ENCODE data around the gene PRM3. TPM values are rescaled to one million over a fixed set of nuclear protein-coding genes. Genes with fewer than 3 reads are reported as not detected.

The PRM3 gene
- total RNA-seq, 1 donor from 2014 or later: not detected

DNA sequence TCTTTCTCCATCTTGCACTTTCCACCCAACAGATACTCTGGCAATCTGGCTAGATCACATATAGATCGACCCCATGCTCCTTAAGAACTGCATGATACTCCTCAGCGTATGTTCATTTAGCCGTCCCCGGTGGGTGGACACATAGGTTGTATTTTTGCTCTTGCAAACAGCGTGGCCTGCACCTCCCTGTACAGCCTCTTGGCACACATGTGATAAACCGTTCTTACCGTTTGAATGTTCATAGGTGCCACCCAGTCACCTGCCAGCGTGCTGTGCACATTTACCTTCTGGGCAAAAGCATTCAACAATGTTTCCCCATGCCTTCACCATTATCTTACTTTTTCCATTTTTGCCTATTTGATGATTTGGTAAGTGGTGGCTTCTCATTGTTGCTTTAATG, 10.5 kb downstream of the PRM3 start:
- ATAC-seq (no peak), DNase-seq (no peak)
- Histone ChIP-seq H3K27ac (no peak overlapping the region), H3K9me3 (no peaks in the 10 kb centered on the region), H3K36me3 (no peaks in the 10 kb centered on the region), H3K4me3 (no peak overlapping the region), H3K4me1 (peaks cover 13% of the 10 kb centered on the region), H3K27me3 (no peaks in the 10 kb centered on the region)
- intact Hi-C loops (cut with DNase I): no loop called here
- TF ChIP-seq, protein P1, sequence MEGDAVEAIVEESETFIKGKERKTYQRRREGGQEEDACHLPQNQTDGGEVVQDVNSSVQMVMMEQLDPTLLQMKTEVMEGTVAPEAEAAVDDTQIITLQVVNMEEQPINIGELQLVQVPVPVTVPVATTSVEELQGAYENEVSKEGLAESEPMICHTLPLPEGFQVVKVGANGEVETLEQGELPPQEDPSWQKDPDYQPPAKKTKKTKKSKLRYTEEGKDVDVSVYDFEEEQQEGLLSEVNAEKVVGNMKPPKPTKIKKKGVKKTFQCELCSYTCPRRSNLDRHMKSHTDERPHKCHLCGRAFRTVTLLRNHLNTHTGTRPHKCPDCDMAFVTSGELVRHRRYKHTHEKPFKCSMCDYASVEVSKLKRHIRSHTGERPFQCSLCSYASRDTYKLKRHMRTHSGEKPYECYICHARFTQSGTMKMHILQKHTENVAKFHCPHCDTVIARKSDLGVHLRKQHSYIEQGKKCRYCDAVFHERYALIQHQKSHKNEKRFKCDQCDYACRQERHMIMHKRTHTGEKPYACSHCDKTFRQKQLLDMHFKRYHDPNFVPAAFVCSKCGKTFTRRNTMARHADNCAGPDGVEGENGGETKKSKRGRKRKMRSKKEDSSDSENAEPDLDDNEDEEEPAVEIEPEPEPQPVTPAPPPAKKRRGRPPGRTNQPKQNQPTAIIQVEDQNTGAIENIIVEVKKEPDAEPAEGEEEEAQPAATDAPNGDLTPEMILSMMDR (IDR thresholded peaks at IDR 0.05): no peak

DNA sequence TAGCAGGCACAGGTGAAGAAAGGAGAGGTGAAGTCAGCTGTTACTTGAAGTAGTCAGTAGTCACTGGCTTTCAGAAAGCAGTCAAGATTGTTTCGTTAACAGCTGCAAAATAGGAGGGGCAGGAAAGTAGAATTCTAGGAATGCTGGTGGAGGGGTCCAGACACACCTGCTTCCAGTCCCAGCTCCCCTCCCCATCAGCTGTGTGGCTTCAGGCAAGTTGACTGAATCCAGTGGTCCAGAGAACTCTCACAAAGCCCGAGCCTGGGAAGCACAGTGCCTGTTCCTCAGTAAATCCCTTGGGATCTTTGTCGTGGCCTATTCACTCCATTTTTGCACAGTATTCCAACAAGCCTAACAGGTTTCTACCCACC, 12.8 kb downstream of the PRM3 start:
- TF ChIP-seq, protein P1 (IDR thresholded peaks at IDR 0.05): no peak
- Histone ChIP-seq H3K27ac (no peak overlapping the region), H3K36me3 (no peaks in the 10 kb centered on the region), H3K4me1 (peaks cover 20% of the 10 kb centered on the region), H3K4me3 (no peak overlapping the region), H3K9me3 (no peaks in the 10 kb centered on the region), H3K27me3 (no peaks in the 10 kb centered on the region)
- intact Hi-C loops (cut with DNase I): no loop called here
- DNase-seq (no peak), ATAC-seq (no peak)

DNA sequence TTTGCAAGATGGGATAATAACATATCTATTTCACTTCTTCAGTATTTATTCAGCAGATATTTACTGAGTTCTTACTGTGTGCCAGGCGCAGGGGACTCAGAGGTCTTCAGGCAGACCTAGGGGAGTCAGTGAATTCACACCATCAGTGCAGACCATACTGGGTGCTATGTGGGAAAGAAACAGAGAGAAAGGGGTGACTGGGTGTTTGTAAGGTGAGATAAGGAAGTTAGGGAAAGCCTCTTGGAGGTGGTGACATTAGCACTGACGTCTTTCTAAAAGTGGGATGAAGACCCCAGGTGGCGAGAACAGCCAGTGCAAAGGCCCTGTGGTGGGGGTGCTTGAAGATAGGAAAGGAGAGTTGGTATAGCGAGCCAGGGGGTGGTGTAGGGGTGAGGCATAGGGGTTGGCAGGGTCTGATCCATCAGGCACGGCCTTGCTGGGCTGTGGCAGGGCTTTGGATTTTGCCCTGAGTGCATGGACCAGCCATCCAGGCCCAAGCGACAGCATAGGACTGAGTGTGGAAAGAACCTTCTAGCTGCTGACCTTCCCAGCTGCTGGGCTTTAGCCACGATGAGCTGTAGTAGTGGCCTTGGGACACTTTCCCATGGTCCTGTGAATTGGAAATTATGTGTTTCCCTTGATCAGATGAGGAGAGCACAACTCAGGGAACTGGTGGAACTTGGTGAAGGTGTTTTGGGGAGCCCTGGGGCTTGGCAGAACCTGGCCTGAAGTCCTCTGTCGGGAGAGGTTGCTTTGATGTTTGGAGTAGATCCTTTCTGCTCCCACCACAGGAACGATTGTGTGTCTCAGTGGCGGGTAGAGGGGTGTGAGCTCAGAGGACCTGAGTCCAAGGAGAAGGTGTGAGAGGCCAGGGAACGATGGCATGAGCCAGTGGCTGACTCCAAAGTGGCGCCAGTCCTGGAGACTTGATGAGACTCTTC, 13.5 kb downstream of the PRM3 start:
- Histone ChIP-seq H3K4me3 (no peak overlapping the region), H3K9me3 (no peaks in the 10 kb centered on the region), H3K36me3 (no peaks in the 10 kb centered on the region), H3K27ac (no peak overlapping the region), H3K4me1 (peaks cover 20% of the 10 kb centered on the region), H3K27me3 (no peaks in the 10 kb centered on the region)
- no peak for DNase-seq
- ATAC-seq: no peak
- intact Hi-C loops (cut with DNase I): no loop called here
- TF ChIP-seq, protein P1 (IDR thresholded peaks at IDR 0.05): no peak

DNA sequence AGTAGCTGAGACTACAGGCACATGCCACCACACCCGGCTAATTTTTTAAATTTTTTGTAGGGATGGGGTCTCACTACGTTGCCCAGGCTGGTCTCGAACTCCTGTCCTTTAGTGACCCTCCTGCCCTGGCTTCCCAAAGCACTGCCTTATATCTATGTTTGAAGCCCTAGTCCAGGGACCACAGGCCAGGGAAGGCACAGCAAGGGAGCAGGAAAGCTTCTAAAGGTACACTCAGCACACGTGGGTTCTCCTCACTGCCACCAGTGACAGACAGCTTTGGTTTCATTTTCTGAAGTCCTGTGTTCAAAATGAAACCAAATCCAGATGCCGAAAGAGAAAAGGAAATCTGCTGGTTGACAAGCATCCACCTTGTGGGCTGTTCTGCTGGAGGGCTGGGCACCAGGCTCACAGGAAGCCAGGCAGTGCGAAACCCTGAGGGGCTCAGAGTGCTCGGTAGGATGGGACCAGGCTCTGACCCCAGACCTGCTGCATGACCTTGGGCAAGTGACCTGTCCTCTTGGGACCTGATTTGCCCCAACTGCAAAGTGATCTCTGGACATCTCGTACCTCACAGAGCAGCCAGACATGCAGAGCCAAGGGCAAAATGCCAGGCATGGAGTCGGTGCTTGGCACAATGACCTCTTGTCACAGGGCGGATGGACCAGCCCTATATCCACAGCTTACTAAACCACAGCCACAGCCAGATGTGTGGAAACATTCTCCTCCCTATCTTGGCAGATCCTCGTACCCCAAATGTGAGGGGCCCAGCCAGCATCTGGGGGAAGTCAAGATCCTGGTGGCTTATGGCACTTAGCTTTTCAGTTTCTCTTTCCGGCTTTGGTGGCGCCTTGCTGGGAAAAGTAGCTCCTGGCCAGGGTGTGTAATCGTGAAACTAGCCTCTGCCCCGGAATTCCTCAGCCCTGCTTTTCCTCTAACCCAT, 14.6 kb downstream of the PRM3 start:
- Histone ChIP-seq H3K27me3 (no peaks in the 10 kb centered on the region), H3K4me3 (peak overlapping the region; percentile 26), H3K9me3 (no peaks in the 10 kb centered on the region), H3K4me1 (peaks cover 27% of the 10 kb centered on the region), H3K27ac (peak overlapping the region; percentile 48), H3K36me3 (peaks cover 5% of the 10 kb centered on the region)
- TF ChIP-seq, protein P1 (IDR thresholded peaks at IDR 0.05): no peak
- ATAC-seq (no peak), DNase-seq (no peak)
- intact Hi-C loops (cut with DNase I): no loop called here

DNA sequence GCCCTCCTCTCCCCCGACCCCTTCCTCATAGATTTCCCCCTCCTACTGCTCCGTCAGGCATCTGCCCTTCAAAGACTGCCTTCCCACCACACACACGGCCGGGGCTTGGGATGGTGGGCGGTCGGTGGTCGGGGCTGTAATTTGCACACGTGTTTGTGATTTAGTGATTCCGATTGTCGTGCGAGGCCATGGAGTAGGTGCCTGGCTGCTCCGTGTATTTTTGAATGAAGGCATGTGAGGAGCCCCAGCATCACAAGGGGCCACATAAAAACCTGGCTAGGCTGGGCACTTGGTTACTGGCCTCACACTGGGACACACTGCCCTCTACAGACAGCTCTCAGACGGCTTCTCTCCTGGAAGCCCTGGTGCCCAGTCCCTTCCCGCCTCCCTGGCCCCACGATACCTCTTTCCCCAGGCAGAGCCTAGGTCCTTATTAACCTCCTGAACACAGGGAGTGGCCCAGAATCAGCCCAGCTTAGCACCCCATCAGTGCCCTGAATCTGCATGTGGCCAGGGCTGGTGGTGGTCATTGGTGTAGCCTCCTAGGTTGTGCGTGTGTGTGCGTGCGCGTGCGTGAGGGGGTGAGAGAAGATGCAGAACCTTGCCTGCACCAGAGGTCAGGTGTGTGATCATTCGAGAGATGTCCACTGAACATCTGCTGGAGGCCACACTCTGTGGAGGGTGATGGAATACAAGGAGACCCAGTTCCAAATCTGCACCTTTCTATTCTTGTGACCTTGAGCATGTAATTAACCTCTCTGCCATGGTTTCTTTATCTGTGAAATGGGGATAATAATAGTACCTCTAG, 16.1 kb downstream of the PRM3 start:
- Histone ChIP-seq H3K4me1 (peaks cover 34% of the 10 kb centered on the region), H3K4me3 (peak overlapping the region; percentile 81), H3K9me3 (no peaks in the 10 kb centered on the region), H3K27ac (peak overlapping the region; percentile 98), H3K27me3 (no peaks in the 10 kb centered on the region), H3K36me3 (peaks cover 5% of the 10 kb centered on the region)
- intact Hi-C loops (cut with DNase I): no loop called here
- TF ChIP-seq, protein P1 (IDR thresholded peaks at IDR 0.05): peak; percentile 74
- peak; percentile 70 for ATAC-seq
- DNase-seq: peak; percentile 83

Measured in upper lobe of right lung (tissue), 1 donor.